Activated naive CD4-positive, alpha-beta T cell treated with anti-CD3 and anti-CD28 coated beads, Interleukin-2, amount 50 U/mL, for 72 hours (primary cell): ENCODE data around the gene OR7G1. TPM values are rescaled to one million over a fixed set of nuclear protein-coding genes. Genes with fewer than 3 reads are reported as not detected.
"Not testable (repeated sequence)": the region's sequence is repeated elsewhere in the genome, so short reads cannot be mapped to it uniquely, and the experiment has no call there.

Experiments used
- ATAC-seq, 2 donors: fragments of 150-1000 bp; cut with Tn5 transposase; 2 replicates each; pipeline ENCODE4 v1.10.0; 2021; ENCODE audit warnings: mild to moderate bottlenecking in 2 of 2, moderate library complexity in 2 of 2
- DNase-seq, 2 donors: peaks; one replicate each; pipeline ENCODE4 v3.0.0; 2021 to 2022; ENCODE audit warnings: low spot score in 2 of 2
- H3K27ac Mint-ChIP-seq, 2 donors: one replicate each; pipeline ENCODE4 v1.8.0; 2022; ENCODE audit warnings: mild to moderate bottlenecking in 2 of 2, mixed read lengths in 2 of 2
- H3K36me3 Mint-ChIP-seq, 2 donors: one replicate each; pipeline ENCODE4 v1.8.0; 2022; ENCODE audit warnings: mixed read lengths in 2 of 2
- H3K9me3 Mint-ChIP-seq, 2 donors: one replicate each; pipeline ENCODE4 v1.8.0; 2022; ENCODE audit warnings: mixed read lengths in 2 of 2
- total RNA-seq, 2 donors: library from RNA; stranded (reverse); gene quantifications; one replicate each; pipeline ENCODE4 v1.2.3, GENCODE V29; 2022

Gene OR7G1
- total RNA-seq, 2 donors from 2014 or later: not detected

GRCh38 chr19:9126900-9127405 is 11.4 kb upstream of the OR7G1 start, which contains the start of gene OR7G3:
Gene OR7G3 (minus strand): TSS chr19:9126950. CDS start chr19:9126950, 0 bp downstream.
- DNase-seq: no peak

DNA sequence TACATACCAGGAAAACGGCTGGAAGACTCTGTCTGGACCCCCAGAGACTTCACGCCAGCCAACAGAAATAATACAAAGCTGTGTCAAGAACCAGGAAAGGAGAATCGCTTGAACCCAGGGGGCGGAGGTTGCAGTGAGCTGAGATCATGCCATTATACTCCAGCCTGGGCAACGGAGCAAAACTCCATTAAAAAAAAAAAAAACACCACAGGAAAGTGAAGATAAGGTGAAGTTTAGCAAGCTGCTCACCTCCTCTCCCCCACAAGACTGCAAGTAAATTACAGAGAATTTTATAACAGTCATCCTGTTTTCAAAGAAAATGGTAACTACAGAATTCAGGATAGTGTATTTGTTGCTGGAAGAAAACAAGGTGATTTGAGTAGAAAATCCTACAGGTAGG is 984 bp upstream of the OR7G1 start:
- DNase-seq: no peak
- Mint-ChIP-seq H3K27ac (no peak overlapping the region), H3K9me3 (no peaks in the 10 kb centered on the region), H3K36me3 (no peaks in the 10 kb centered on the region)
- no peak for ATAC-seq

More at GRCh38 chr19:9126900-9127405, 11.4 kb upstream of the OR7G1 start, which contains the start of gene OR7G3:
- no peak for ATAC-seq
- no peaks in the 10 kb centered on the region for H3K36me3 Mint-ChIP-seq
- H3K9me3 Mint-ChIP-seq: no peaks in the 10 kb centered on the region
- no peak within 1 kb of the TSS for H3K27ac Mint-ChIP-seq

GRCh38 chr19:9109959-9110358 is 5.6 kb downstream of the OR7G1 start:
- Mint-ChIP-seq H3K36me3 (no peaks in the 10 kb centered on the region), H3K27ac (no peak overlapping the region), H3K9me3 (no peaks in the 10 kb centered on the region)
- ATAC-seq (no peak), DNase-seq (no peak)

GRCh38 chr19:9107375-9107774 is 8.2 kb downstream of the OR7G1 start, which contains the start of gene OR7G2:
Gene OR7G2 (minus strand): TSS chr19:9107475. CDS start chr19:9103243, 4,232 bp downstream.
- no peaks in the 10 kb centered on the region for H3K9me3 Mint-ChIP-seq
- no peak within 1 kb of the TSS for H3K27ac Mint-ChIP-seq
- H3K36me3 Mint-ChIP-seq: no peaks in the 10 kb centered on the region
- DNase-seq (no peak), ATAC-seq (no peak)

DNA sequence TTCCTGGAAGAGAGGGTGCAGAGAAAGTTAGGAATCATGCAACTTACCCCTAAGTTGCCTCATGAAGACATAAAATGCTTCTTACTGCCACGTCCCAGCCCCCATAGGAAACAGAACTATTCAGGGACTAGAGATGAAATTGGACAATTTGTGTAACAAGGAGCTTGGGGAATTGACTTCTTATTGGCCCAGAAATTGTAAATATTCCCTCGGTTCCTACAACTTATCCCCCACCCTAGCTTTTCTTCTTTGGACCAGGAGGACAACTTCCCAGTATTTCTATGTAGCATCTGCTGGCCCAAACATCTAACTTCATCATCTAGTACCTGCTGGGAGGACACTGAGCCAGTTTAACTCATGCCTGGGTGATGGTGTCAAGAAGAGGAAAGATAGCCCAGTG is 28.8 kb downstream of the OR7G1 start, which contains the start of gene OR1M1:
Gene OR1M1 (plus strand): TSS at position 301 of the 400 bp plus-strand sequence. CDS start 6,184 bp downstream, outside the sequence.
- no peaks in the 10 kb centered on the region for H3K9me3 Mint-ChIP-seq
- no peak for DNase-seq
- H3K27ac Mint-ChIP-seq: no peak within 1 kb of the TSS
- no peak for ATAC-seq
- H3K36me3 Mint-ChIP-seq: no peaks in the 10 kb centered on the region

DNA sequence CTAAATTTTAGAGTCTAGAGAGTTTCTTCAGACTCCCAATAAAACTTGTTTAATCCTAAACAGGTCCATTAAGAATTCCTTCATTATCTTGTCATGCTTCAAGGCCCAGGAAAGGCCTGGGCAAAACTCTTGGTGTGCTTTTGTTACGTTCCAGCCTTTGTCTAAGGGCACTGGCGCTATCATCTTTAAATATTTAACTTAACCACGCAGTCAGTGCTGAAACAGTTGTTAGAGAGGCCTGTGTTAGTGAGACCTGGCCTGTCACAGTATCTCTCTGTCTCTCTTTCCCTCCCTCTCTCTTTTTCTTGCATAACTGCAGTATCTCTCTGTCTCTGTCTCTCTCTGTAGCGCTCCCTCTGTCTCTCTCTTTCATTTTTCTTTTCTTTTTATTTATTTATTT is 36.9 kb downstream of the OR7G1 start:
- DNase-seq (no peak), ATAC-seq (no peak)
- H3K27ac Mint-ChIP-seq: no peak overlapping the region
- H3K36me3 Mint-ChIP-seq: no peaks in the 10 kb centered on the region
- no peaks in the 10 kb centered on the region for H3K9me3 Mint-ChIP-seq

GRCh38 chr19:9076901-9077300 is 38.7 kb downstream of the OR7G1 start:
- H3K9me3 Mint-ChIP-seq: no peaks in the 10 kb centered on the region
- no peak for DNase-seq
- ATAC-seq: no peak
- no peak overlapping the region for H3K27ac Mint-ChIP-seq
- no peaks in the 10 kb centered on the region for H3K36me3 Mint-ChIP-seq

GRCh38 chr19:9075064-9075949 is 40.3 kb downstream of the OR7G1 start:
- no peak overlapping the region for H3K27ac Mint-ChIP-seq
- no peaks in the 10 kb centered on the region for H3K9me3 Mint-ChIP-seq
- no peak for ATAC-seq
- no peak for DNase-seq
- H3K36me3 Mint-ChIP-seq: no peaks in the 10 kb centered on the region

DNA sequence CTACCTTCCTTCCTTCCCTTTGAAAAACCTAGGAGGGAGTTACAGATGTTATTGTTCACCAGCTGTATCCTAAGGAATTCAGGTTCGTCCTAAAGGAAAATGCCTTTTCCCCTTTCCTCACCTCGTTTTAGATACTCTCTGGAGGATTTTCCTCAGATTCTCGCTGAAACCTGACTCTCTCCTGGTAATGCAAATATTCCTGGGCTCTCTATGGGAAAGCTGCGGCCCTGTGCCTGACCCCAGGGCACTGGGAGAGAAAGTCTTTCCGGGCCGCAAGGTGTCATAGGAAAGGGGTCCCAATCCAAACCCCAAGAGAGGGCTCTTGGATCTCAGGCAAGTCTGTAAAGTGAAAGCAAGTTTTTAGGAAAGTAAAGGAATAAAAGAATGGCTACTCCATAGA is 41.8 kb downstream of the OR7G1 start:
- H3K9me3 Mint-ChIP-seq: no peaks in the 10 kb centered on the region

DNA sequence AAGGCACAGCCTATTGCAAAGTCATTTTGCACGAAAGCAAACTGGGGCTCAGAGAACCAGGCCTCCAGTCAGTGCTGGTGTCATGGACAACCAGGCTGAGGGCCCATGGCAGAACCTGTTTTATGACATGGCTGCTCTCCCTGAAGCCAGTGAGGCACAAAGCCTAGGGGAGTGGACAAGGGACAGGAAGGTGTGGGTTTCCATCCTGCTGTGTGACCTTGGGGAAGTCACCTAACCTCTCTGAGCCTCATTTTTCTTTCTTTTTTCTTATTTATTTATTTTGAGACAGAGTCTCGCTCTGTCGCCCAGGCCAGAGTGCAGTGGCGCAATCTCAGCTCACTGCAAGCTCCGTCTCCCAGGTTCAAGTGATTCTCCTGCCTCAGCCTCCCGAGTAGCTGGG is 43.8 kb downstream of the OR7G1 start:
- H3K27ac Mint-ChIP-seq, H3K9me3 Mint-ChIP-seq, DNase-seq, ATAC-seq, H3K36me3 Mint-ChIP-seq: not testable (repeated sequence)

More for the DNA sequence above, 41.8 kb downstream of the OR7G1 start:
- DNase-seq (no peak), ATAC-seq (no peak)
- Mint-ChIP-seq H3K36me3 (no peaks in the 10 kb centered on the region), H3K27ac (no peak overlapping the region)

GRCh38 chr19:9070066-9070465 is 45.5 kb downstream of the OR7G1 start:
- no peaks in the 10 kb centered on the region for H3K36me3 Mint-ChIP-seq
- ATAC-seq: no peak
- no peak for DNase-seq
- no peaks in the 10 kb centered on the region for H3K9me3 Mint-ChIP-seq
- H3K27ac Mint-ChIP-seq: no peak overlapping the region

DNA sequence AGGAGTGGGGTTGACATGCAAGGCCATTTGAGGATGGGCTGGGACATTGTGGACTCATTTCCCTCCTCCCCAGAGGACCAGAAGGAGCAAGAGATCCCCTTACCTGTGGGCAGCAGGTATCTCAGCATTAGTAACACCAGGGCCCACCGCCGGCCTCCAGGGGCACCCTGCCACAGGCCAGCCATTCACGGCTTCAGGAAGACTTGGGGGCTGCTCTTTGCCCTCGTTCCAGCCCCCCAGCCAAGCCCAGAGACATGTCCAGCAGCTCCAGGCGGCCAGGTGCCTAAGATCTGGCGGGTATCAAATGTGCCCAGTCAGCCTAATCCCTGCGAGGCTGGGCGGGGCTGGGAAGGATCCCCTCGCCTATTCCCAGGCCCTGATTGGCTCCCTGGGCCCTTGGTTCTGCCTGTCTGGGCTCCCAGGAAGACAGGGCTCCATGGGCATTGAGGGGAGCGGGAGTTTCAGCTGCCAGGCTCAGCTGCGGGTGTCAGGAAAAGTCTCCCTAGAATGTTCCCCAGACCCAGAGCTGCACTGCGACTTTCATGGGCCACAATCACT is 50.0 kb downstream of the OR7G1 start:
- no peak for ATAC-seq

More for the DNA sequence above, 50.0 kb downstream of the OR7G1 start:
- H3K27ac Mint-ChIP-seq: no peak overlapping the region
- DNase-seq: no peak
- no peaks in the 10 kb centered on the region for H3K36me3 Mint-ChIP-seq
- no peaks in the 10 kb centered on the region for H3K9me3 Mint-ChIP-seq

Other genes with a start within 250 kb of the OR7G1 start
- gene MUC16, start 105.4 kb downstream of the OR7G1 start, total RNA-seq: under 1 TPM in 1 of 2 donors, not detected in 1; 0.02 TPM
- gene OR1M1, start 28.7 kb downstream of the OR7G1 start, total RNA-seq: not detected
- gene OR7G2, start 8.3 kb downstream of the OR7G1 start, total RNA-seq: not detected
- not detected for gene OR7G3, start 11.2 kb upstream of the OR7G1 start, total RNA-seq
- gene ZNF317, start 24.6 kb upstream of the OR7G1 start, total RNA-seq: 10 to 100 TPM; 45.7 to 50.4 TPM
- under 1 TPM; 0.08 to 0.57 TPM for gene OR7D2, start 63.2 kb upstream of the OR7G1 start, total RNA-seq
- not detected for gene OR7D4, start 103.8 kb upstream of the OR7G1 start, total RNA-seq
- not detected for gene OR7E24, start 135.2 kb upstream of the OR7G1 start, total RNA-seq
- 1 to 10 TPM; 6.0 to 8.8 TPM for gene ZNF699, start 194.1 kb upstream of the OR7G1 start, total RNA-seq
- 1 to 10 TPM; 8.2 to 9.2 TPM for gene ZNF559, start 208.4 kb upstream of the OR7G1 start, total RNA-seq
- gene ZNF177, start 247.2 kb upstream of the OR7G1 start, total RNA-seq: 1 to 10 TPM in 1 of 2 donors, under 1 TPM in 1; 0.41 to 1.2 TPM